ENCODE results near the gene NKX2-3.

- TF ChIP-seq, protein P1, sequence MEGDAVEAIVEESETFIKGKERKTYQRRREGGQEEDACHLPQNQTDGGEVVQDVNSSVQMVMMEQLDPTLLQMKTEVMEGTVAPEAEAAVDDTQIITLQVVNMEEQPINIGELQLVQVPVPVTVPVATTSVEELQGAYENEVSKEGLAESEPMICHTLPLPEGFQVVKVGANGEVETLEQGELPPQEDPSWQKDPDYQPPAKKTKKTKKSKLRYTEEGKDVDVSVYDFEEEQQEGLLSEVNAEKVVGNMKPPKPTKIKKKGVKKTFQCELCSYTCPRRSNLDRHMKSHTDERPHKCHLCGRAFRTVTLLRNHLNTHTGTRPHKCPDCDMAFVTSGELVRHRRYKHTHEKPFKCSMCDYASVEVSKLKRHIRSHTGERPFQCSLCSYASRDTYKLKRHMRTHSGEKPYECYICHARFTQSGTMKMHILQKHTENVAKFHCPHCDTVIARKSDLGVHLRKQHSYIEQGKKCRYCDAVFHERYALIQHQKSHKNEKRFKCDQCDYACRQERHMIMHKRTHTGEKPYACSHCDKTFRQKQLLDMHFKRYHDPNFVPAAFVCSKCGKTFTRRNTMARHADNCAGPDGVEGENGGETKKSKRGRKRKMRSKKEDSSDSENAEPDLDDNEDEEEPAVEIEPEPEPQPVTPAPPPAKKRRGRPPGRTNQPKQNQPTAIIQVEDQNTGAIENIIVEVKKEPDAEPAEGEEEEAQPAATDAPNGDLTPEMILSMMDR (IDR thresholded peaks at IDR 0.05) = no peak
- TF ChIP-seq POLR2AphosphoS5 (IDR thresholded peaks at IDR 0.05; ENCODE audit: insufficient read depth in 1 of 2, low read depth in 1 of 2) (no peak), POLR2A (IDR thresholded peaks at IDR 0.05) (no peak)
These were observed 8.2 kb downstream of the NKX2-3 start for GRCh38 chr10:99540657-99541531.
